Stimulated activated CD8-positive, alpha-beta memory T cell treated with anti-CD3 and anti-CD28 coated beads, Interleukin-12 subunit alpha, Interleukin-12 subunit beta, amount 100 ng/mL, for 24 hours (primary cell): ENCODE measurements around the gene GIGYF1.

Source experiments
- DNase-seq: peaks from one replicate; pipeline ENCODE4 v3.0.0-alpha.2; 2020; ENCODE audit errors: extremely low read depth

The GIGYF1 gene

DNA sequence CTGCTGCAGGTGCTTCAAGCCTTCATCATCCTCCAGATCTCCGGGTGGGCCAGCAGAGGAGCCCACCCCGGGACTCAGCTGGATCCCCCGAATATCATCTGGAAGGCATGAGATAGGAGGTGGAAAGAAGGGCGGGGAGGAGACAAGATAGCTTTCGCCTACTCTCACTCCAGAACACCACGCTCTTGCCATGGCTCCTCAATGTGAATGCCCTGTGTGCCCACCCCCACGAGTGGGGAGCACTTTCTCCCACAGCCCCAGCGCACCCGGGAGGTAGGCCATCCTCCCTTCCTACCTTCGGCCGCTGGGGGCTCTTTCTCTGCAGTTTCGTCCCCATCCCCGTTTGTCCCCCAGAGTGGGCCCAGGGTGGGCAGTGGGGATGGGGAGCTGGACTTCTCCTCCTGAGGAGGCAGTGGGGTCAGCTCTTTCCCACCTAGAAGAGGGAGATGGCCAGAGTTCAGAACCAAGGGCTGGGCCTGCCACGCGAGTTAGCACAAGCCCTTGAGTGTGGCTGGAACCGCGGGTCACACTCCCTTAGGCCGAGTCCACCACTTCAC lies 8.9 kb downstream of the GIGYF1 start:
- DNase-seq = no peak

DNA sequence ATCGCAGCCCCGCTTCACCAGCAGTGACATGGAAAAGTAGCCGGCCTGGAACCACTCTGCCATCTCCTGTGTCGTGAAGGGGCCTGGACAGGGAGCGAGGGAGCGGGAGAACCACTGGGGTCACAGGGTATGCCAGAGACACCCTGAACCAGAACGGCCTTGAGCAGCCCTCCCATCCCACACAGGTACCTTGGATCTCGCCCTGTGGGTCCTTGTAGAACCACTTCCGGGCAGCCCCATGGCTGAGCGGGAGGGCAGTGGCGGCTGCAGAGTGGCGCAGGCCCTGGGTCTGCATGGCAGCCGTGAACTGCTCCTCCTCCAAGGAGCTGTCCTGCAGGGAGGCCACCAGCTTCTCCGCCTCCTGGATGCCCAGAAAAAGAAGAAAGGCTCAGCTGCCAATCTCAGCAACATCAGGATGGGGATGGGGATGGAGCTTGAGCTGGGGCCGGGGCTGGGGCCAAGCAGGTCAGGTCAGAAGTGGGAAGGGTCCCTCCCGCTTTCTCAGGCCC lies 9.5 kb downstream of the GIGYF1 start:
- DNase-seq = no peak

DNA sequence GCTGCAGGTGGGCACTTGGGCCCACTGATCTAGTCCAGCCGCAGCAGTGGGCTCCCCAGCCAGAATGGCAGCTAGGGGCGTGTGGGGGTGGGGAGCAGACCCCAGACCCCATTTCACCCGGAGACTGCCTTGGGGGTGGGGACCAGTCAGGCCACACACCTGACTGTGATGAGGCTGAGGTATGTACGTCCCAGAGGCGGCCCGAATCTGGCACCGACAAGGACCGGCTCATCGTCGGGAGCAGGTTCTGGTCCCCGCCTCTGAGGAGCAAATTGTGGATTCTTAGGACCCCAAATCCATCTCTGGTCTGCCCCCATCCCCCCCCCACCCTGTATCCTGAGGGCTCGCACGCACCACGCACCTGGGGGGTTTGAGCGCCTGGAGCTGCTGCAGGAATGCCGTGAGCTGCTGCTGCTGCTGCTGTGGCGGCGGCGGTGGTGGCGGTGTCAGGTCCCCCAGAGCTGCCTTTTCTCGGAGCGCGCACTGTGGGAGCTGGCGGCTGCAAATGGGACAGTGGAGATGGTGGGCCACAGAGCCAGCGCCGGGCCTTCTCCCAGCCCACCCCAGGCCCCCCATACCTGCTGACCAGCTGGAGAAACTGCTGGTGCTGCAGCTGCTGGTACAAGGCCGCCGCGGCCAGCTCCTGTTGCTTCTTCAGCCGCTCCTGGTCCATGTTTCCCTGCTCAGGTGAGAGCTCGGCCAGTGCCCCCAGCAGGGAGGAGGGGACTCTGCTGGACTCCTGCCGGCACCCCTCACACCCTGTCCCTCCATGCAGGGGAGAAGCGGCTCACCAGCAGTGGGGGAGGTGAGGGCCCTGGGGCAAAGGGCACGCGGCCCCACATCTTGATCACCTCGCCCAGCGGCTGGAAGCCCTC lies 10.2 kb downstream of the GIGYF1 start:
- DNase-seq = no peak

DNA sequence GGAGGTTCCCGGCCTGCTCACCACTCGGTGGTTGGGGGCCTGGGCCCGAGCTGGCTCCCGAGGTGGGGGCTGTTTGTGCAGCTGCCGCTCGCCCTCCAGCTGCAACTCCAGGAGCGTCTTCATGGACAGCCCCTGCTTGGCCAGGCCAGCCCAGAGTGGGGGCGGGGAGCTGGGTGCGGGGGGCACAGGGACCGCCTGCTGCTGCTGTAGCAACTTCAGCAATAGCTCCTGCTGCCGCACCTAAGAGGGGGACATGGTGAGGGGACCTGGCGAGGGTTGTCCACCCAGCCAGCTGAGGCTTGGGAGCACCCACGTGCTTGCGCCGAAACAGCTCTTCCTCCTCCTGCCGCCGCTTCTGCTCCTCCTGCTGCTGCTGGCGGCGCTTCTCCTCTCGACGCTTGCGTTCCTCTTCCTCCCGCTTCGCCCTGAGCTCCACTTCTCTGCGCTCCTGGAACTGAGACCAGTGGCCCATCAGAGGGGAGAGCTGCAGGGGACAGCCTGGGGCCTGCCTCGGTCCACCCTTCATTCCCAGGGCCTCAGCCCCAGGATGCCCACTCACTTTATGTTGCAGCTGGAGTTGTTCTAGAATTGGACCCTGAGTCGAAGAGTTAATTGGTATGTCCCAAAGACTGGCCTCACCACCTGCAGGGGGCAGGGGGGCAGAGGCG lies 10.9 kb downstream of the GIGYF1 start:
- DNase-seq = no peak

- no peak for DNase-seq
Observed at GRCh38 chr7:100682228-100682741, 11.8 kb downstream of the GIGYF1 start.

DNA sequence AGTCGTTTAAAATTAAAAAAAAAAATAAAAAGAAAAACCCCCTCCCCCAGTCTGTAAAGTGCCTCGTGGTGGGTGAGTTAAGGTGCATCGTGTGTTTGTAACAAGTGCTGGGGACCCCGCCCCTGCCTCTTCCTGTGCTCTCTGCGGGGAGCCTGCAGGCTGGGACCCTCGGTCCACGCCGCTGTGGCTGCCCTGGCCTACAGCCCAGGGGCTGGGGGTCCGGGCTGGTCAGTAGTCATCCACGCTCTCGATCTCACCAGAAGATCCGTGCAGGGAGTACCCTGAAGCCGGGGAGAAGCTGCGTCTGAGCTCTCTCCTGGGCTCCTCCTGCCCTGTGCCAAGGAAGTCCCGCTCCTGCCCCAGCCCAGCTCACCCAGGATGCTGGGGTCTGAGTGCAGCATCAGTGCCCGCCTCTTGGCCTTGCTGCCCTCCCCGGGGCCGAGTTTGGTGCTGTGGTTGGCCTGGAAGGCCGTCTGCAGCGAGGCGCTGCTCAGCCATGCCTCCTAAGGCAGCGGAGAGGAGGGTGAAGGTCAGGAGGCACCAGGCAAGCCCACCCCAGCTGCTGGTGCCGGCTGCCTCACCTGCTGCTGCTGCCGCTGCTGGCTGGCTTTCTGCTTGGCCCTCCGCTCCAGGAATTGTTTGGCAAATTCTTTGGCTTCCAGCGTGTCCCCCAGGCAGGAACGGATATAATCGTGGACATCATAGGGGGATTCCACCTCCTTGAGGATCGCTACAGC lies 12.4 kb downstream of the GIGYF1 start:
- no peak for DNase-seq

GRCh38 chr7:100680576-100681271 lies 13.3 kb downstream of the GIGYF1 start:
- no peak for DNase-seq

GRCh38 chr7:100679927-100680575 lies 14.0 kb downstream of the GIGYF1 start:
- DNase-seq = no peak

DNA sequence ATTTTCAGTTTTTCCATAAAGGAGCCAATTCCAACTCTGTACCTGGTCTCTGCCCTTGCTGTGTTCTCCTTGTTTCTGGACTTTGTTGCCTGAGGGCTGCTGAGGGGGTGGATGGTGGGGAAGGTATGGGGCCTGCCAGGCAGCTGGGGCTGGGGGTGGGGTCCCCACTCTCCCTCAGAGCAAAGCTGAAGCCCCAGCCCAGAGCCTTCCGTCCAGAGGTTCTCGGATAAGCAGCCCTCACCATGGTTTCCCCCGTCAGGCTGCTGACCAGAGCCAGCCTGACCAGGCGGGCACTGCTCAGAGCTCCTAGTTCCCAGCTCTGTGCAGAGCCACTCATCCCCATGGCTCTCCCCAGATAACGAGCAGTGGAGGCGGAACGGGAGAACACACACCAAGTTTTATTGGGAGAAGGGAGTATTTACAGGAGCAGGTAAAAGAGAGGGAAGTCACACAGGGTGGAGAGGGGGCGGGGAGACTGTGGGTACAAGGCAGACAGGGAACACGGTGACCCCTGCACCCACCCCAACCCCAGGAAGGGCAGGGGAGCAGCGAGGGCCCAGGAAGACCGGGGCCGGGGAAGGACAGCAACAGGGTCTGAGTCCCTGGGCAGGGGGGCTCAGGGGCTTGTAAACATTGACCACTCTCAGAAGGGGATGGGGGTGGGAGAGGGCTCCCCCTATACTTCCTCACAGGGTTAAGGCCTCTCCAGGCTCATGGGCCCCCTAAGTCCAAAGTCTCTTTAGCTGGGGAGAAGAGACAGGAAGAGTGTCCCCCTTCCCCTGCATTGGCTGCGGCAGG lies 14.7 kb downstream of the GIGYF1 start:
- DNase-seq = no peak

- DNase-seq = no peak
Observed at GRCh38 chr7:100678291-100678984, 15.6 kb downstream of the GIGYF1 start.

DNA sequence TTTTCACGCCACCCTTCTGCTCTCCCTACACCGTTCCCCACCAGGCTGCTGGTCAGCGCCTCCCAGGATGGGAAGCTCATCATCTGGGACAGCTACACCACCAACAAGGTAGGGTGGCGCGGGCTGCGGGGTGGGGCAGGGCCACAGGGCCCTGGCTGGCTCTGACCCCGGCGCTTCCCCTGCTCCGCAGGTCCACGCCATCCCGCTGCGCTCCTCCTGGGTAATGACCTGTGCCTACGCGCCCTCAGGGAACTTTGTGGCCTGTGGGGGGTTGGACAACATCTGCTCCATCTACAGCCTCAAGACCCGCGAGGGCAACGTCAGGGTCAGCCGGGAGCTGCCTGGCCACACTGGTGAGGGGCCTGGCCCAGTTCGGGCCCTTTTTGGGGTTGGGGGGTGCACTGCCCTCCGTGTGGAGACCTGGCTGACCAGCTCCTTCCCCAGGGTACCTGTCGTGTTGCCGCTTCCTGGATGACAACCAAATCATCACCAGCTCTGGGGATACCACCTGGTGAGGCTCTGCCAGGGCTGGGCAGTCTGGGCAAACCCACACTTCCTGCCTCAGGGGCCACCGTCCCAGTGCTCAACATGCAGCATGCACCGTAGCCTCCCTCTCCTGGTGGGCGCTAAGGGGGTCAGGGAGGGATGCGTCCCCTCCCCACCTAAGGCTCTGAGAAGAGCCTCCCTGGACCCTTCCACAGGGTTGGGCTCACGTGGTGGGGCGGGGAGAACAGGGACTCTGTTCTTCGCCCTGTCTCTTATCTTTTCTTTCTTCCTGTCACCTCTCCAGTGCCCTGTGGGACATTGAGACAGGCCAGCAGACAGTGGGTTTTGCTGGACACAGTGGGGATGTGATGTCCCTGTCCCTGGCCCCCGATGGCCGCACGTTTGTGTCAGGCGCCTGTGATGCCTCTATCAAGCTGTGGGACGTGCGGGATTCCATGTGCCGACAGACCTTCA lies 16.5 kb downstream of the GIGYF1 start:
- DNase-seq = no peak

- no peak for DNase-seq
Observed at GRCh38 chr7:100676501-100677306, 17.3 kb downstream of the GIGYF1 start.

- no peak for DNase-seq
Observed at GRCh38 chr7:100675581-100676350, 18.3 kb downstream of the GIGYF1 start.

DNA sequence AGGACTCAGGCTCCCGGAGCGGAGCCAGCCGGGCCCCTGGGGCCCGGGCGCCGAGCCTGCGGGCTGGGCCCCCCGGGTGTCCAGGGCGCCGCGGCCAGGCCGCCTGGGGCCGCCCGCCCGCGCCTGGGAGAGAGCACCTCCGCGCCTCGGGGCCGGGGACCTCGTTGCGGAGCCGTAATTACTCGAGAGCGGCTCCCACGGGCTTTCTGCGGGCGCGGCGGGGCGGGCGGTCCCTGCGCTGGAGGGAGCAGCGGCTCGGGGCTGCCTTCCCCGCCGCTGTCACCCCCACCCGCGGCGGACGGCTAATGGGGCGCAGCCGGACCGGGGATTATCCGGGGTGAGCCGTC lies 19.0 kb downstream of the GIGYF1 start:
- no peak for DNase-seq

GRCh38 chr7:100674411-100675104 lies 19.5 kb downstream of the GIGYF1 start:
- no peak for DNase-seq

- DNase-seq = no peak
Observed at GRCh38 chr7:100673942-100674410, 20.1 kb downstream of the GIGYF1 start.
